Measurements from ENCODE around the gene DIS3L2. TPM values are rescaled to one million over a fixed set of nuclear protein-coding genes. Genes with fewer than 3 reads are reported as not detected.

DIS3L2 gene
- total and polyA plus RNA-seq, 2 of the 8 experiments (the other 6 are each of a cell fraction or from before 2014, with no cell fraction given) = 11.5 to 21.6 TPM

DNA sequence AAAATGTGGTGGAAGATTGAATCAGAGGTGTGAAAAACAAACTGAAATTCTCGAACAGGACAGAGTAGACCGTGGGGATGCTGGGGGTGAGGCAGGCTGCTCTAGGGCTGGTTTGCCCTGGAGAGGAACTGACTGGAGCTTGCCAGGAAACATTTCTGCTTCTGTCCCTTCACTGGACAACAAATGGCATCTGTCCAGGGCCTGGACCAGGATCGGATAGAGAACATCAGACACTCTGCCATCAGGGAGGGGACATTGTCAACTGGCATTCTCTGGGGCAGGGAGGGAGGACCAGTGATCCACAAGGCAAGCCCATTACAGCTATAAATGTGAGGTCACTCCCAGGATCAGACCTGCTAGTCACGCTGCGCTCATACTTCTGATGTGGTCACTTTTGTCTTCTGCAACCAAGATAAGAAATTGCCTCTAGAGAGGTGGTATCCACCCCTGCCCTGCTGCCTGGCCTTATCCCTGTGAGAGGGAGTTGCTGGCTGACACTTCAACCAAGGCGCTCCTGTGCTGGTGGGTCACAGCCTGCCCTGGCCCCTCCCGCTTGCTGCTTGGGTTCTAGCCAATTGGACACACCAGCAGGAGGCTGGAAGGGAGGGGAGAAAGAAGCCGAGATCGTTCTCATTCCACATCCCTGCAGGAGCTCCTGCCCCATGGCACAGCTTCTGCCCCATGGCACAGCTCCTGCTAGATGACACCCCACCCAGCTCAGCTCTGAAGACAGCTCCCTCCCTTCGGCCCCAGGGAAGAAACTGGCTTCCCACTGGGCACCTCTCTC, 44.0 kb upstream of the DIS3L2 start (continued):
- TF ChIP-seq HDAC2 (IDR thresholded peaks at IDR 0.05; ENCODE audit: borderline replicate concordance in 1 of 2, low read depth in 2 of 2, low read length in 2 of 2) = no peak
- TF ChIP-seq CREB1 (IDR thresholded peaks at IDR 0.05) = no peak

Data from H1 (cell line).